DMS153 treated with DMSO at 0.1 percent for 48 hours (cell line): Measurements from ENCODE around the gene ZNF410.
"Not testable (repeated sequence)": the region's sequence is repeated elsewhere in the genome, so short reads cannot be mapped to it uniquely, and the experiment has no call there.

Source experiments
- DNase-seq: peaks from one replicate; lab custom pipeline; 2025; ENCODE audit not compliant: unreplicated experiment; lab: John Stamatoyannopoulos, UW

ZNF410 gene, protein sequence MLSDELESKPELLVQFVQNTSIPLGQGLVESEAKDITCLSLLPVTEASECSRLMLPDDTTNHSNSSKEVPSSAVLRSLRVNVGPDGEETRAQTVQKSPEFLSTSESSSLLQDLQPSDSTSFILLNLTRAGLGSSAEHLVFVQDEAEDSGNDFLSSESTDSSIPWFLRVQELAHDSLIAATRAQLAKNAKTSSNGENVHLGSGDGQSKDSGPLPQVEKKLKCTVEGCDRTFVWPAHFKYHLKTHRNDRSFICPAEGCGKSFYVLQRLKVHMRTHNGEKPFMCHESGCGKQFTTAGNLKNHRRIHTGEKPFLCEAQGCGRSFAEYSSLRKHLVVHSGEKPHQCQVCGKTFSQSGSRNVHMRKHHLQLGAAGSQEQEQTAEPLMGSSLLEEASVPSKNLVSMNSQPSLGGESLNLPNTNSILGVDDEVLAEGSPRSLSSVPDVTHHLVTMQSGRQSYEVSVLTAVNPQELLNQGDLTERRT

DNA sequence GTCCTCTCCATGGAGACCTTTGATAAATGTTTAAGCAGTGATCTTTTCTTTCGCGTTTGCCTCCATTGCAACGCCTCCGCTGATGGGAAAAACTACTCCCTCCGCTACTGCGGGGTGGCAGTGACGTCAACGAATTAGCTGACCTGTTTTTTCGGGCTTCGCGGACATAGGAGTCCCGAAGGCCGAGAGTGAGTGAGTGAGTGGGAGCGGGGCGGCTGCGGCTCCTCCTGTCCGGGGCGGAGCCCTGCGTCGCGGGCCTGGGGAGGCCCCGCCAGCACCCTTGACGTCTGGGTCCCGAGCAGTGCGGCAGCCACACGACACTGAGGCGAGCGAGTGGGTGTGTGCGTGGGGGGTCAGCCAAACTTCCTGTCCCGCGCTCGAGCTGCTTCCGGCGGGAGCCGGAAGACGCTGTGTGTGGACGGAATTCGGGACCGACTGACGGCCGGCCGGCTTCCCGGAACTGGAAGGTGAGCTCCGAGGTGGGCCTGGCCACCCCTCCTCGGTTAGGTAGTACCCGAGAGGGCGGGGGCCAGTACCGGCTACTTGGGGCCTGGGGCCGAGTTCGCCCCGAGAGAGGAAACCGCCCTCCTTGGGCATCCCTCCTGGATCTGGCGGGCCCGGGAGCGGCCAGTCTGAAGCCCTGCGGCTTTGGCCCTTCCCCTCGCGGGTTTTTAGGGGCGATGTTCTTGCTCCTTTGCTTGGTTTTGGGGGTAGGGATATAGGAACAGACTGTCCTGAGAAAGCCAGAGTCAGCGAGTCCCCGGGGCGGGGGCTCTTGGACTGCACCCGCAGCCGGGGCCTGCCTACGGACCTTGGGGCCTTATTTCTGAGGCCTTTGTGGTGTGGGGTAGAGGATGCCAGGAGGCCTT, at the start of gene ZNF410:
ZNF410 (plus strand) TSS at position 411 of the 869 bp plus-strand sequence. CDS start 5,317 bp downstream, outside the sequence.
- DNase-seq, result peak; percentile 72

DNA sequence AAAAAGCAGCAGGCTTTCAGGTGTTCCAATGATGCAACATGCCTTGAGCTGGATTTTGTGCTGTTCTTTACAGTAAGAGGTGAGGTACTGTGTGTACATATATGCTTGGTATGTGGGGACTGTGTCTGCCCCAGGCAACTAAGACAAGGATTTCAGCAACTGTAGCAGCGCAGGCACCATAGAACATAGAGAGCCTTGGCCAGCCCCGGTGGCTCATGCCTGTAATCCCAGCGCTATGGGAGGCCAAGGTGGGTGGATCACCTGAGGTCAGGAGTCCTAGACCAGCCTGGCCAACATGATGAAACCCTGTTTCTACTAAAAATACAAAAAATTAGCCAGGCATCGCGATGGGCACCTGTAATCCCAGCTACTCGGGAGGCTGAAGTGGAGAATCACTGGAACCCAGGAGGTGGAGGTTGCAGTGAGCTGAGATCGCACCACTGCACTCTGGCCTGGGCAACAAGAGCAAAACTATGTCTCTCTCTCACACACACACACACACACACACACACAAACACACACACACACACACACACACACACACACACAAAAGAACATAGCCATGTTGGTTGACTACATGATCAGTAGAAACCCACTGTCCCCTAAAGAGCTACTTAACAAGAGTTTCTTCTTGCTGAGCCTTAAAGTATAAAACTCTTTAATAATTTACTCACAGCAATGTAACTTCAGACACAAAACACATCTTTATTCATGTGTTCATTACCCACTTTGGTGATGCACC, 48.2 kb upstream of the ZNF410 start:
- not testable (repeated sequence) for DNase-seq

DNA sequence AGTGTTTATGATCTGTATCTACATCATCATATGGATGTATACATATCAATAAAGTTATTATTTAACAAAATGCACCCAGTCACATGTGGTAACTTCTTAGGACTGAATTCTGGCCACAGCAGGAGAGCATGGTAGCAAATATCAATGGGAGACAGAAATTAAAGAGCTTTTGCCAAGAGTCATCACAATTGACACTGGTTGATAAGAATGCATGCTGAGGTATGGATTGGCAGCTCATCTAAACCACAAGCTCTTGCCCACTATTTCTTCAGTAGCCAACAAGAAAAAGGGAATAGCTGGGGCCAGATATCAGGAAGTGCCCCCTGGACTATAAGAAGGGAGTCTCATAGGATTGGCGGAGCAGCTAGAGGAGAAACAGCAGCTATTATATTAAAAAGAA, 44.5 kb upstream of the ZNF410 start:
- no peak for DNase-seq

DNA sequence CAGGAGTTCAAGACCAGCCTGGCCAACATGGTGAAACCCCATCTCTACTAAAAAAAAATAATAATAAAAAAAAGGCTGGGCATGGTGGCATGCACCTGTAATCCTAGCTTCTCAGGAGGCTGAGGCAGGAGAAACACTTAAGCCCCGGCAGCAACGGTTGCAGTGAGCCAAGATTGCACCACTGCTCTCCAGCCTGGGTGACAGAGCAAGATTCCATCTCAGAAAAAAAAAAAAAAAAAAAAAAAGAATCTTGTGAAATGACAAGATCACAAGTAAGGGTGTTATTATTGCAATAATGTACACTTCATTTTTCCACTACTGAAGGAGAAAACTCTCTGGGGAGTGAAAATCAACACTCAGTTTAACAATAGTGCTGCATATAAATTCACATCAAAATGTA, 43.8 kb upstream of the ZNF410 start:
- DNase-seq, result no peak

DNA sequence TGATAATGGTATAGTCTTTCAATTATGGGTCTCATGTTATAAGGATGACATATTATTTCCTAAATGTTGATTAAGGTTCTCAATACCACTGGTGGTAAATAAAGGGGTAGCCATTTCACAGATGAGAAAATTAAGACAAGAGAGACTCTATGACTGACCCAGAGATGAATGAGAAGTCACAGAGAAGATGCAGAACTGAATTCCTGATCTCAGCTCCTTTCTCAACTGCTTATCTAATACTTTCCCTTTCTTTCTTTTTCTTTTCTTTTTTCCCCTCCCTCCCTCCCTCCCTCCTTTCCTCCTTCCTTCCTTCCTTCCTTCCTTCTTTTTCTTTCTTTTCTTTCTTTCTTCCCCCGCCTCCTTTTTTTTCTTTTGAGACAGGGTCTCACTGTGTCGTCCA, 43.4 kb upstream of the ZNF410 start:
- no peak for DNase-seq

DNA sequence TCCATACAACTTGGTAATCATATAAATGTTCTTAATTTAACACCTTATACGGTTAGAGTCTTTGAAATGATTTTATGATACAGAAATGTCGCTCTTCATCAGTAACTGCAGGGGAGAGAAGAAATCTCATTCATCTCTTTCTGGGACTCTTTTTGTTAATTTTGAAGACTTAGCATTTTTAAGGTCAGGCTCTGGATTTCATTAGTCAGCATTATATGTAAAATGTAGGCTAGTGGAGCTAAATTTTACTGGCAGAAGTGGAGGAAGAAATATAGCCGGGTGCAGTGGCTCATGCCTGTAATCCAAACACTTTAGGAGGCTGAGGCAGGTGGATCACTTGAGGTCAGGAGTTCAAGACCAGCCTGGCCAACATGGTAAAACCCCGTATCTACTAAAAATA, 39.7 kb upstream of the ZNF410 start:
- no peak for DNase-seq

DNA sequence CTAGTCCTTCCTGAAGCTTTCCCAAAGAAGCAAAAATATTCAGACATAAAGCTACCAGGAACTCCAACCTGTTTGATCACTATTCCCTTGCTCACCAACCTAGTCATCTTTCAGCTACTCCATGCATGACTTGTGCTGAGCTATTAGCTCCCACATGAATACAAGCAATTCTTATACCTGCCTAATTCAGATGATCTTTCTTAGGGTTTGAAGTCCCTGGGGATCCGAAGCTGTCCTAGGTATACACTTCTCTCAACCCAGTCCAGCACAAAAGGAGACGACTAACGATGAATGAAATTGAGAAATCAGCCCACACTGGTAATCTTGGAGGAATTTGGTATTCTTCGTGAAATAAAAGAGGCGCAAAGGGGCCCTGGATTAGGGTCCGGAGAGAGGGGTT, 35.7 kb upstream of the ZNF410 start:
- DNase-seq, result no peak

DNA sequence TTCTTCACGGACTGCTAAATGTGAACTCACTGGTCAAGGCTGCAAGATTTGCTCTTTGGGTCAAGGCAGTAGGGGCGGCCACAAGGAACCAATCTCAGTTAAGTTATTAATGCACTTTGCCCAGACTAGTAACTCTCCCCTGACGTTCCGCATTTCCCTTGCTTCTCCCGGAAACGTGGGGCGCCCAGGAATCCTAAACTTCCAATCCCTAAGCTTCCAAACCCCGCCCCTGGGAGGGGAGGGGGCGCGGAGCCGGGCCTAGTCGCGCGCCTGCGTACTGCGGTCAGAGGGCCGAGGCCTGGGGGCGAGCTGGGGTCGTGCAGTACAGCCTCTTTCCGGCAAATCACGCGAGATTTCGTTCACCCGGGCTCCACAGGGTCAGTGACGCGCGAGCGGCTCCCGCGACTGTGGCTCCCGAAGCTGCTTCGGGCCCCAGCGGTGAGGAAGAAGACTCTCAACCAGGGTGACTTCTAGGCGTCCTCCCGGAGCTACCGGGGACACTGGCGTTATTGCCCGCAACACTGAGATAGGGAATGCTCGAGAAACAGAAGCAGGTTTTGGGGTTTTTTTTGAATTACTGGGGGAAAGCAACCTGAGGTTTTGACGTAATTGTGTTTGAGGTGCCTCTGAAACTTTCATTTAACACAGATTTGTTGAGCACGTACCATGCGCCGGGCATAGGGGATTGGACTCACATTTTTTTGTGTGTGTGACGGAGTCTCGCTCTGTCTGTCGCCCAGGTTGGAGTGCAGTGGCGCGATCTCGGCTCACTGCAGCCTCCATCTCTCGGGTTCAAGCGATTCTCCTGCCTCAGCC, 34.9 kb upstream of the ZNF410 start, which contains the start of gene PTGR2:
PTGR2 (plus strand) TSS at position 265 of the 816 bp plus-strand sequence. CDS start 7,032 bp downstream, outside the sequence.
- peak; percentile 87 for DNase-seq

DNA sequence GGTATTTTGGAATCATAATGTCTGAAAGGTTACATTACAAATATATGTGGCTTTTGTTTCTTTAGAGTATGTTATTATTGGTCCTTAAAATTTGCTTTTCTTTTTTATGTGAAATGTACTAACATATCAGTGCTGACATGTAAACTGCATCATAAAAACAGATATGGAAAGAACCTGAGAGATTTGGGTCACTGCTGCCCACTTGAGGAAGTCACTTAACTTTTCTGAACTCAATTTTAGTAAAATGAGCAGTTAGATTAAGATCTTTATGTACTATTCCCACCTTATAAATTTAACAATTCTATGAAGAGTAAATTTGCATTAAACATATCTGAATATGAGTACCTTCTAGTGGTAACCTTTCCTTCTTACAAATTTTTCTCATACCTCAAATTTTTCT, 27.5 kb upstream of the ZNF410 start:
- no peak for DNase-seq

DNA sequence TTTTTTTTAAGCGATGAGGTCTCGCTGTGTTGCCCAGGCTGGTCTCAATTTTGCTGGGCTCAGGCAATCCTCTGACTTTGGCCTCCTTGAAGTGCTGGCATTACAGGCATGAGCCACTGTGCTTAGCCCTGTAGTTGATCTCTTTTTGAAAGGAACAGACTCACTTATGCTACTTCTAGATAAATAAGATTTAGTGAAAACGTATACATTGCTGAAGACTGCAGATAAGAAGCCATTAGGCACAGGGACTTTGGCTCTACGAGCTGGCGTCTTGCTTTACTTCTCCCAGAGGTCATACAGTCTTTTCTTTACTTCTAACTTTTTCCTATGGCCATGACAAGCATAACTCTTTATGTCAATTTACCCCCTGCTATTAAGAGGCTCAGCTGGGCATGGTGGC, 25.6 kb upstream of the ZNF410 start:
- DNase-seq, result no peak

DNA sequence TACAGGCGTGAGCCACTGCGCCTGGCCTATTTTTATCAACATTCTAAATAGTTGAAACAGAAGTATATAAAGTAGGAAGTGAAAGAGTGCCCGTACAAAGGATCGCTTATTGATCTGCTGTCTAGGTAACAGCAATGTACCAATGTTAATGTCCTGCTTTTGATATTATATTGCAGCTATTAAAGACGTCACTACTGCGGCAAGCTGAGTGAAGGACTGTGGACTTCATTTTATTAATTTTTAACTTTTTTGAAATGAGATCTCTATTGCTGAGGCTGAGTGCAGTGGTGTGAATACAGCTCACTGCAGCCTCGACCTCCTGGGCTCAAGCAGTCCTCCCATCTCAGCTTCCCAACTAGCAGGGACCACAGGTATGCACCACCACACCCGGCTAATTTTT, 24.2 kb upstream of the ZNF410 start:
- DNase-seq, result no peak

DNA sequence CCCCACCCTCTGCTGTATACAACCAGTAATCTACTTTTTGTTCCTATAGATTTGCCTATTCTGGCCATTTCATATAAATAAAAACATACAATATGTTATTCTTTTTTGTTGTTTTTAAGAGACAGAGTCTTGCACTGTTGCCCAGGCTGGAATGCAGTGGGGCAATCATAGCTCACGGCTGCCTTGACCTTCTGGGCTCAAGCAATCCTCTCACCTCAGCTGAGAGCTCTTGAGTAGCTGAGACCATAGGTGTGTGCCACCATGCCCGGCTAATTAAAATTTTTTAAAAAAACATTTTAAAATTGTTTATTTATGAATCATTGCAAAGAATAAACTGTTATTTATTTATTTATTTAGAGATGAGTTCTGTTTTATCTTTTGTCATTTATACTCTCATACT, 23.4 kb upstream of the ZNF410 start:
- no peak for DNase-seq

DNA sequence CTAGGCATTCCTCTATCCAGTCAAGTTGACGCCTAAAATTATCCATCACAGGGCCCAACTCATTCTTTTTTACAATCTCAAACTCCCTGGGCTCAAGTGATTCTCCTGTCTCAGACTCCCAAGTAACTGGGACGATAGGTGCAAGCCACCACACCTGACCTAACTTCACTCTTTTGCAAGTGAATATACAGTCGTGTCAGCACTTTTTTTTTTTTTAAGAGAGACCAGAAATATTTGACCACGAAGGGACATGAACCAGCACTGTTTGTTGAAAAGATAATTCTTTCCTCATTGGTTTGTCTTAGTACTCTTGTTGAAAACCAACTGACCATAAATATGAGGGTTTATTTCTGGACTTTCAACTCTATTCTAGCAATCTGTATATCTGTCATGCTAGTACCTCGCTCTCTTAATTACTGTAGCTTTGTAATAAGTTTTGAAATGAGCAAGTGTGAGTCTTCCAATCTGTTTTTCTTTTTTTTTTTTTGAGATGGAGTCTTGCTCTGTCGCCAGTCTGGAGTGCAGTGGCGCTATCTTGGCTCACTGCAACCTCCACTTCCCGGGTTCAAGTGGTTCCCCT, 21.0 kb upstream of the ZNF410 start:
- DNase-seq, result no peak

DNA sequence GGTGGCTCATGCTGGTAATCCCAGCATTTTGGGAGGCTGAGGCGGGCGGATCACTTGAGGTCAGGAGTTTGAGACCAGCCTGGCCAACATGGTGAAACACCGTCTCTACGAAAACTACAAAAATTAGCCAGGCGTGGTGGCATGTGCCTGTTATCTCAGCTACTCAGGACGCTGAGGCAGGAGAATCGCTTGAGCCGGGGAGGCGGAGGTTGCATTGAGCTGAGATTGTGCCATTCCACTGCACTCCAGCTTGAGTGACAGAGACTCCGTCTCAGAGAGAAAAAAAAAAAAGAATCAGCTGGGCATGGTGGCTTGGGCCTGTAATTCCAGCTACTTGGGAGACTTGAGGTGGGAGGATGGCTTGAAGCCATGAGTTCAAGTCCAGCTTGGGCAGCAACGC, 16.9 kb upstream of the ZNF410 start:
- DNase-seq, result not testable (repeated sequence)

DNA sequence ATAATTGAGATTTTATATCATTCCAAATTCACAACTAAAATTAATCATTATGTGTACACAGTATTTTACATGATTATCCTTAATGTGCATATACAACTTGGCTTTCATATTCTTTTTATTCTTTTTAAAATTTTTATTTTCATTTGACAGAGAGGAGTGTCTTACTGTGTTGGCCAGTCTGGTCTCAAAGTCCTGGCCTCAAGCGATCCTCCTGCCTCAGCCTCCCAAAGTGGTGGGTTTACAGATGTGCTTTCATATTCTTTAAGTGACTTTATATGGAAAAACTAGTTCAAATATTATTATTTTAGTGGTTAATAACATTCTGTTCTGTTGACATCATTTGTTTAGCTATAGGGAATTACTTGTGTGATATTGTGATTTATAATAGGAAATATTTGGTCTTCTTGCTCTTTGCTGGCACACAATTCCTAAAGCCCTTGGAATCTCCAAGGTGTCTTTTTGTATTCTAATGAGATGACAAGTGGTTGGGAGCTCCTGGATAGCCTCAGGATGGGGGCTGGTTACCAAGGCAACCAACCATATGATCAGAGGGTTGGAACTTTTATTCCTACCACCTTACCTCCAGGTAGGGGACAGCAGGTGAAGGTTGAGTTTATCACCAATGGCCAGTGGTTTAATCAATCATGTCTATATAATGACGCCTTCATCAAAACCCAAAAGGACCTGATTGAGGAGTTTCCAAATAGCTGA, 16.0 kb upstream of the ZNF410 start:
- no peak for DNase-seq

DNA sequence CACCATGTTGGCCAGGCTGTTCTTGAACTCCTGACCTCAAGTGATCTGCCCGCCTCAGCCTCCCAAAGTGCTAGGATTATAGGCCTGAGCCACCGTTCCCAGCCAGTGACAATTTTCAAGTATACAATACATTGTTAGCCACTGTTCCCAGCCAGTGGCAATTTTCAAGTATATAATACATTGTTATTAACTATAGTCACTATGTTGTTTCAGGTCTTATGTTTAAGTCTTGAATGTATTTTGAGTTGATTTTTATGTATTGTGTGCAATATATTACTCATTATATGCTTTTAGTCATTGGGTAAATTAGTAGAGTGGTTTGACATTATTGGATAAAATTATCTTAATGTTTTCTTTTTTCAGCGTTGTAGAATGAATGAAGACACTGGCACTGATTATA, 13.0 kb upstream of the ZNF410 start:
- no peak for DNase-seq

DNA sequence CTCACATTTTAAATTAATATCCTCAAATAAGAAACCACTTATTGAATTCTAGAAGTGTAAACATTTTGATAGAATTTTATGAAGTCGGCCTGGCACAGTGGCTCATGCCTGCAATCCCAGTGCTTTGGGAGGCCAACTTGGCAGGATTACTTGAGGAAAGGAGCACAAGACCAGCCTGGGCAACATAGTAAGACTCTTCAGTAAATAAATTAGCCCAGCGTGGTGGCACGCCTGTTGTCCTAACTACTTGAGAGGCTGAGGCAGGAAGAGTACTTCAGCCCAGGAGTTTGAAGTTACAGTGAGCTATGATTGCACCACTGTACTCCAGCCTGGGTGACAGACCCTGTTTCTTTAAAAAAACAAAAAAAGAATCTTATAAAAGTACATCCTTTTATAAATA, 8.9 kb upstream of the ZNF410 start:
- DNase-seq, result no peak

DNA sequence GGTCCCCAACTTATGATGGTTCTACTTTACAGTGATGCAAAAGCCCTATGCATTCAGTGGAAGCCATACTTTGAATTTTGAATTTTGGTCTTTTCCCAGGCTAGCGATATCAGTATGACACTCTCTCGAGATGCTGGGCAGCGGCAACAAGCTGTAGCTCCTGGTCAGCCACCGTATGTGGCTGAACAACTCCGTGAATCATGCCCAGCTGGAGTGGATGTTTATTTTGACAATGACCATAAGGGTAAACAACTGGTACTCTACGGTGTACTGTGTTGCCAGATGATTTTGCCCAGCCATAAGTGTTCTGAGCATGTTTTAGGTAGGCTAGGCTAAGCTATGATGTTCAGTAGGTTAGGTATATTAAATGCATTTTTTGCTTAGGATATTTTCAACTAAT, 8.2 kb upstream of the ZNF410 start:
- no peak for DNase-seq

DNA sequence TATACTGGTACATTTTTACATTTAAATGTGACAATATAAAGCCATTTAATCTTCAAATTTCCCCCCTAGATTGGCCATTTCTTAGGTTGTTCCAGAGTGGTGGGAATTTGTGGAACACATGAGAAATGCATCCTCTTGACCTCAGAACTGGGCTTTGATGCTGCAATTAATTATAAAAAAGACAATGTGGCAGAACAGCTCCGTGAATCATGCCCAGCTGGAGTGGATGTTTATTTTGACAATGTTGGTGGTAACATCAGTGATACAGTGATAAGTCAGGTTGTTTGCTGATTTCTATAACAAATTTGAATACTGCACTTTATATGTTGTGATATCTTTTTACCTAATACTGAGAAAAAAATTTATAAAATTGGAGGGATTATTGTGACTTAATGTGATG, 7.6 kb upstream of the ZNF410 start:
- DNase-seq, result no peak
